Epithelial cell of esophagus (primary cell): ENCODE results near the gene GNAI2.
"Not testable (repeated sequence)": the region's sequence is repeated elsewhere in the genome, so short reads cannot be mapped to it uniquely, and the experiment has no call there.

ENCODE experiments used
- DNase-seq: peaks from one replicate; pipeline ENCODE4 v3.0.0; 2010; ENCODE audit warnings: low read depth
- H3K4me3 ChIP-seq: 2 replicates; pipeline ENCODE4 v1.5.1; 2011; ENCODE audit warnings: mild to moderate bottlenecking, low read length, control low read depth
- CTCF ChIP-seq: IDR thresholded peaks from 2 replicates; pipeline ENCODE4 v1.5.1; 2011; ENCODE audit warnings: low read depth, mild to moderate bottlenecking, low read length, control low read depth, inconsistent platforms; ENCODE audit not compliant: insufficient read depth; ENCODE audit errors: missing control alignments

Gene GNAI2

GRCh38 chr3:50278123-50278879, 42.3 kb downstream of the GNAI2 start:
- no peak for TF ChIP-seq CTCF
- H3K4me3 ChIP-seq: no peak overlapping the region
- no peak for DNase-seq

GRCh38 chr3:50278880-50279224, 42.8 kb downstream of the GNAI2 start, which contains the start of gene LSMEM2:
Gene LSMEM2 (plus strand): TSS chr3:50279087. CDS start chr3:50279114, 27 bp downstream.
- H3K4me3 ChIP-seq: no peak within 1 kb of the TSS
- TF ChIP-seq CTCF: no peak

GRCh38 chr3:50279255-50280016, 43.4 kb downstream of the GNAI2 start:
- no peak for TF ChIP-seq CTCF
- DNase-seq: no peak
- H3K4me3 ChIP-seq: no peak overlapping the region

More at GRCh38 chr3:50278880-50279224, 42.8 kb downstream of the GNAI2 start, which contains the start of gene LSMEM2:
- DNase-seq: no peak

GRCh38 chr3:50284121-50284520, 48.1 kb downstream of the GNAI2 start:
- not testable (repeated sequence) for H3K4me3 ChIP-seq, DNase-seq

GRCh38 chr3:50286322-50287227, 50.6 kb downstream of the GNAI2 start:
- H3K4me3 ChIP-seq: no peak overlapping the region
- no peak for DNase-seq
- no peak for TF ChIP-seq CTCF

- H3K4me3 ChIP-seq: no peak overlapping the region
- TF ChIP-seq CTCF: no peak
- no peak for DNase-seq
Measured at GRCh38 chr3:50287262-50287661, 51.3 kb downstream of the GNAI2 start.

- DNase-seq: no peak
- TF ChIP-seq CTCF: no peak
- H3K4me3 ChIP-seq: no peak overlapping the region
Measured at GRCh38 chr3:50288387-50289007, 52.5 kb downstream of the GNAI2 start.
